Middle frontal gyrus (tissue), 1 donor: ENCODE results near the gene IDUA.

Experiments used
- DNase-seq: peaks from one replicate; pipeline ENCODE4 v3.0.0-alpha.2; 2015; ENCODE audit warnings: low spot score; ENCODE audit errors: extremely low spot score

The IDUA gene

GRCh38 chr4:955931-956381 lies 30.9 kb upstream of the IDUA start:
- DNase-seq: no peak

- no peak for DNase-seq
These were observed 30.2 kb upstream of the IDUA start for GRCh38 chr4:956531-957230.

- no peak for DNase-seq
These were observed 29.6 kb upstream of the IDUA start for GRCh38 chr4:957231-957580.

- no peak for DNase-seq
These were observed 29.1 kb upstream of the IDUA start for GRCh38 chr4:957581-958313.

GRCh38 chr4:958314-958665 lies 28.6 kb upstream of the IDUA start:
- no peak for DNase-seq

GRCh38 chr4:958696-959337 lies 28.0 kb upstream of the IDUA start:
- DNase-seq: no peak

GRCh38 chr4:959338-960139 lies 27.3 kb upstream of the IDUA start:
- DNase-seq: no peak

GRCh38 chr4:960140-960635 lies 26.7 kb upstream of the IDUA start:
- no peak for DNase-seq

GRCh38 chr4:960636-961350 lies 26.1 kb upstream of the IDUA start:
- DNase-seq: no peak

GRCh38 chr4:961351-962230 lies 25.3 kb upstream of the IDUA start:
- DNase-seq: no peak

- DNase-seq: no peak
These were observed 24.3 kb upstream of the IDUA start for GRCh38 chr4:962231-963208.

GRCh38 chr4:963276-964225 lies 23.3 kb upstream of the IDUA start:
- DNase-seq: no peak

GRCh38 chr4:964346-965025 lies 22.4 kb upstream of the IDUA start:
- no peak for DNase-seq

GRCh38 chr4:965048-965765 lies 21.6 kb upstream of the IDUA start:
- no peak for DNase-seq

- DNase-seq: no peak
These were observed 21.1 kb upstream of the IDUA start for GRCh38 chr4:965766-966134.

GRCh38 chr4:966266-967112 lies 20.4 kb upstream of the IDUA start:
- no peak for DNase-seq
